Thyroid gland (tissue), 4 donors: Measurements from ENCODE around the gene FAM78B. TPM values are rescaled to one million over a fixed set of nuclear protein-coding genes. Genes with fewer than 3 reads are reported as not detected.
A peak's percentile ranks its signal among the peaks of the same experiment; 100 is the strongest.

Experiments
- DNase-seq, 2 donors: peaks; one replicate each; pipeline ENCODE4 v3.0.0-alpha.2; 2019
- H3K27ac ChIP-seq, 3 donors: fragments of 200-600 bp; sonication (generic); 1 replicate in 2 of 3; 2 replicates in 1 of 3; pipeline ENCODE4 v1.5.1; 2016 to 2019; ENCODE audit warnings: mild to moderate bottlenecking in 1 of 3, moderate library complexity in 1 of 3
- H3K27me3 ChIP-seq: fragments of 200-600 bp; sonication (generic); one replicate; pipeline ENCODE4 v1.5.1; 2019
- H3K36me3 ChIP-seq, 2 donors: fragments of 200-600 bp; sonication (generic); one replicate each; pipeline ENCODE4 v1.5.1; 2016 to 2019
- H3K4me1 ChIP-seq, 2 donors: fragments of 200-600 bp; sonication (generic); one replicate each; pipeline ENCODE4 v1.5.1; 2017 to 2019
- H3K4me3 ChIP-seq, 3 donors: fragments of 200-600 bp; sonication (generic); replicated peaks in 1 of 3; 1 replicate in 2 of 3; 2 replicates in 1 of 3; pipeline ENCODE4 v1.5.1; 2016; ENCODE audit warnings: mild to moderate bottlenecking in 1 of 3
- H3K9me3 ChIP-seq: fragments of 200-600 bp; sonication (generic); one replicate; pipeline ENCODE4 v1.5.1; 2017
- CTCF ChIP-seq, 6 experiments: fragments of 200-600 bp in 3 of 6; fragments of 450-650 bp in 3 of 6; sonication (generic) in 3 of 6; IDR thresholded peaks; one replicate each; pipeline ENCODE4 v1.5.1; 2016 to 2019; ENCODE audit warnings: antibody characterized with exemption in 6 of 6, mild to moderate bottlenecking in 2 of 6, inconsistent platforms in 1 of 6, moderate library complexity in 1 of 6
- POLR2A ChIP-seq, 2 donors: fragments of 450-650 bp; IDR thresholded peaks; one replicate each; pipeline ENCODE4 v1.6.1; 2017; ENCODE audit warnings: antibody characterized with exemption in 2 of 2, mild to moderate bottlenecking in 2 of 2, moderate library complexity in 1 of 2
- WGBS, 2 donors: methylation state at CpG; one replicate each; pipeline ENCODE4 v1.1.5; 2017; 5-methylcytosine and 5-hydroxymethylcytosine counted together
- intact Hi-C: fragments of 100-400 bp; cut with DNase I; formaldehyde crosslinking; loops from one replicate; pipeline ENCODE4 v1.15.1; 2023
- total RNA-seq, 4 donors: library from RNA; depleted of rRNA; stranded (reverse); fragments of >200 nt; gene quantifications; one replicate each; pipeline ENCODE4 v1.2.3, GENCODE V29; 2016

FAM78B gene
- total RNA-seq, 4 donors from 2014 or later, result 3.3 to 4.7 (median 3.8) TPM

GRCh38 chr1:166172106-166172505, 5.3 kb upstream of the FAM78B start:
- H3K27ac ChIP-seq, result no peak overlapping the region
- intact Hi-C loops, result no loop called here
- peaks cover 0 to 7% of the 10 kb centered on the region in 2 donors for H3K4me1 ChIP-seq
- H3K4me3 ChIP-seq, result no peak overlapping the region
- no peaks in the 10 kb centered on the region for H3K36me3 ChIP-seq
- DNase-seq, result no peak
- 45 to 48% methylated on average over 2 of the region's 2 CpGs for WGBS, 2 donors
- TF ChIP-seq CTCF (IDR thresholded peaks at IDR 0.05) (no peak), POLR2A (IDR thresholded peaks at IDR 0.05) (no peak)
- H3K9me3 ChIP-seq, result no peaks in the 10 kb centered on the region
- H3K27me3 ChIP-seq, result no peaks in the 10 kb centered on the region

- intact Hi-C loops, result no loop called here
Observed at GRCh38 chr1:166170726-166171125, 3.9 kb upstream of the FAM78B start.

GRCh38 chr1:166170075-166170474, 3.3 kb upstream of the FAM78B start:
- no peaks in the 10 kb centered on the region for H3K36me3 ChIP-seq
- WGBS, 2 donors, result 67 to 68% methylated on average over 2 of the region's 2 CpGs
- H3K4me3 ChIP-seq, result no peak overlapping the region
- DNase-seq, result no peak
- intact Hi-C loops, result no loop called here
- TF ChIP-seq CTCF (IDR thresholded peaks at IDR 0.05), result no peak
- TF ChIP-seq POLR2A (IDR thresholded peaks at IDR 0.05), result no peak
- H3K9me3 ChIP-seq, result no peaks in the 10 kb centered on the region
- no peak overlapping the region for H3K27ac ChIP-seq
- H3K27me3 ChIP-seq, result no peaks in the 10 kb centered on the region
- peaks cover 0 to 16% of the 10 kb centered on the region in 2 donors for H3K4me1 ChIP-seq

More at GRCh38 chr1:166170726-166171125, 3.9 kb upstream of the FAM78B start:
- H3K4me3 ChIP-seq, result no peak overlapping the region
- no peaks in the 10 kb centered on the region for H3K27me3 ChIP-seq
- WGBS, 2 donors, result 60 to 61% methylated on average over 2 of the region's 2 CpGs
- no peak overlapping the region for H3K27ac ChIP-seq
- H3K9me3 ChIP-seq, result no peaks in the 10 kb centered on the region
- TF ChIP-seq POLR2A (IDR thresholded peaks at IDR 0.05), result no peak
- no peak for TF ChIP-seq CTCF (IDR thresholded peaks at IDR 0.05)
- no peaks in the 10 kb centered on the region for H3K36me3 ChIP-seq
- no peak for DNase-seq
- peaks cover 0 to 10% of the 10 kb centered on the region in 2 donors for H3K4me1 ChIP-seq

GRCh38 chr1:166169182-166169581, 2.4 kb upstream of the FAM78B start:
- WGBS, 2 donors, result 52 to 61% methylated on average over 3 of the region's 3 CpGs

GRCh38 chr1:166167572-166167925, 748 bp upstream of the FAM78B start:
- TF ChIP-seq POLR2A (IDR thresholded peaks at IDR 0.05), result no peak
- no peak for TF ChIP-seq CTCF (IDR thresholded peaks at IDR 0.05)
- DNase-seq, result no peak
- Histone ChIP-seq H3K27ac (no peak overlapping the region), H3K9me3 (no peaks in the 10 kb centered on the region), H3K4me1 (peaks cover 0 to 19% of the 10 kb centered on the region in 2 donors), H3K36me3 (no peaks in the 10 kb centered on the region), H3K27me3 (no peaks in the 10 kb centered on the region), H3K4me3 (peak overlapping the region in 2 of 3 donors; percentile 60 to 62)
- intact Hi-C loops, result no loop called here
- WGBS, 2 donors, result 46 to 50% methylated on average over 5 of the region's 5 CpGs

More at GRCh38 chr1:166169182-166169581, 2.4 kb upstream of the FAM78B start:
- no peak for DNase-seq
- Histone ChIP-seq H3K36me3 (no peaks in the 10 kb centered on the region), H3K4me3 (no peak overlapping the region), H3K27ac (no peak overlapping the region), H3K4me1 (peaks cover 0 to 19% of the 10 kb centered on the region in 2 donors), H3K27me3 (no peaks in the 10 kb centered on the region), H3K9me3 (no peaks in the 10 kb centered on the region)
- TF ChIP-seq POLR2A (IDR thresholded peaks at IDR 0.05) (no peak), CTCF (IDR thresholded peaks at IDR 0.05) (no peak)
- intact Hi-C loops, result no loop called here
